Measurements from ENCODE around the gene OR13J1.
"Not testable (repeated sequence)": the region's sequence is repeated elsewhere in the genome, so short reads cannot be mapped to it uniquely, and the experiment has no call there.

Gene OR13J1, protein sequence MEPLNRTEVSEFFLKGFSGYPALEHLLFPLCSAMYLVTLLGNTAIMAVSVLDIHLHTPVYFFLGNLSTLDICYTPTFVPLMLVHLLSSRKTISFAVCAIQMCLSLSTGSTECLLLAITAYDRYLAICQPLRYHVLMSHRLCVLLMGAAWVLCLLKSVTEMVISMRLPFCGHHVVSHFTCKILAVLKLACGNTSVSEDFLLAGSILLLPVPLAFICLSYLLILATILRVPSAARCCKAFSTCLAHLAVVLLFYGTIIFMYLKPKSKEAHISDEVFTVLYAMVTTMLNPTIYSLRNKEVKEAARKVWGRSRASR

DNA sequence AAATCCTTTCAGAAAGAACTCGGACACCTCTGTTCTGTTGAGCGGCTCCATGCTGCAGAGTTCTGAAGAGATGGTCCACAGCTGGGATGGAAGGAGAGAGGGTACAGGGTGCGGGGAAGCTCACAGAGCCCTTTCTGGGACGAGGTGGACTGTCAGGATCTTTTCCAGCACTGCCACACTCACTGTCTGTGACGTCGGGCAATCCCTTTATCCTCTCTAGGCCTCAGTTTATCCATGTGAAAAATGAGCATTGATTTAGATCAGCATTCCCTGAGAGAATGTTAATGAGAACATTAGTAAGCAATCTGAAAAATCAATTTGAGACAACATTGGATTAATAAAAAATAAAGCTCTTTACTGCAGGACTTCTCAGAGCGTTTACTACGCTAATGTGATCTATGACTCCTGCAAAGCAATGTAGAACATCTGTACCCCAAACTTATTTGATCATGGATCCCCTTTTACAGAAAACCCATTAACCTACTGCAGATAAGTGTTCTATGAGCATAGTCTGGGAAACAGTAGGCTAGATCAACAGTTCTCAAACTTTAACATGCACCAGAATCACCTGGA is at the start of gene OR13J1:
Gene OR13J1, minus strand, starts transcription at position 51 of the 573 bp plus-strand sequence. Its CDS starts 0 bp downstream, at position 51.
- DNase-seq (ENCODE audit: low read depth), result no peak

DNA sequence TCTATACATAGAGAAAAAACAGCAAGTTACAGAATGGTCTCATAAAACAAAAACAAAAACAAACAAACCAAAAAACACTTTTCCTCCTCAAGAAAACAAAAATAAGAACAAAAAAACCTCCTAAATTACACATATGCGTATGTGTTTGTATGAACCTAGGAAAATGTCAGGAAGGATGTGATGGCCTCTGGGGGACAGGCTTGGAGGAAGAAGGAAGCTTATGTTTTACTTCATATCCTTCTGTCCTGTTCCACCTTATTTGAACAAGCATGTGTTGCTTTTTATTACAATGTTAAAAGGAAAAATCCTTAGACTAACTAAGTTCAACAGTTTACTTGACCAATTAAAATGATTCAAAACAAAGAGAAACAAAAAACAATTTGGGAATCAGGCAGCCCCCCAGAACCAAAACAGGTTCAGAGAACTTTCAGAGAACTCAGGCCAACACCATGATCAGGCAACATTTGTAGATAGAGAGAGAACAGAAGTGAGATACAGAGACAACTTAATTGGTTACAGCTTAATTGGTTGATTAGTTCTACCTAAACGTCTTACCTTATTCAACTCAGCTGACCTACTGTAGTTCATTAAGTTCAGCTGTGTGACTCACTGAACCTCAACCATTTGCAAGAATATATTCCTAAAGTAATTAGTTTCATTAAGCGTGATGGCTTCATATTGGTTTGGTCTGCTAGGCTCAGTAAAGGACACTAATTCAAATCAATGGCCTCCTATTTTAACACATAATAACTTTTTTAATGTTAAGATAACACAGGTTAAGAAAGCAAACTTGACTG is 49.2 kb upstream of the OR13J1 start:
- DNase-seq (ENCODE audit: low read depth), result no peak

DNA sequence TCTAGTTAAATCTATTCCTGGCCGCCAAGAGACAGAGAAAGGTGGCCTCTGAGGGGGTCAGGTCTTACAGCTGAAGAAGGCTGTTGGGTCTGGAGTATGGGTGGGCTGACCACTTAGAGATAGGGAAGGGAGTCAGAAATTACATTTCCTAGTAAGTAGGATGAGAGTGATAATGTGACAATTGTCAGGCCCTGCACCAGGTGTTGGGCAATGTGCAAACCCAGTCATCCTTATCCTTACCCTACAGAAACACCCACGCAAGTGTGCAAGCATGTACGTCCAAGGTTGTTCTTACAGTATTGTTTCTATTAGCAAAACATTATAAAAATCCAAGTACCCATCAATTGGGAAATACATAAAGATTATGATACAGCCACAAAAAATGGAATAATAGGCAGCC is 48.6 kb upstream of the OR13J1 start:
- no peak for DNase-seq (ENCODE audit: low read depth)

DNA sequence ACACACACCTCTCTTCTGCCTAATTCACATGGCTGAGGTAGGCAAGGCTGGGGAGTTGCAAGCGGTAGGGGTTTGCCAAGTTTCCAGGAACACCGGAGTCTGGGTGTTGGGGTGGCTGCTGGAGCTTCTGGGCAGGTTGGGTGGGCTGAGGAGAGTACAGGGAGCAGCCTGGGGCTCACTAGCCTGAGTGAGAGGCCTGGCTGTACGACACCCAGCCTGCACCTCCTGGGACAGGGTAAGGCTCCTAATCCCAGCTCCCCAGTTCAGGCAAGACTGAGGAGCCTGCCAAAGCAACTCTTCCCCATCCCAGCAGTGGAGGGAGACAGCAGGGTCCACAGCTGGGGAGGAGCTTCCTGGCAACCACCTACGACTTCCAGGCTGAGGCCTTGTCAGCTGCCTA is 47.1 kb upstream of the OR13J1 start:
- DNase-seq (ENCODE audit: low read depth), result no peak

DNA sequence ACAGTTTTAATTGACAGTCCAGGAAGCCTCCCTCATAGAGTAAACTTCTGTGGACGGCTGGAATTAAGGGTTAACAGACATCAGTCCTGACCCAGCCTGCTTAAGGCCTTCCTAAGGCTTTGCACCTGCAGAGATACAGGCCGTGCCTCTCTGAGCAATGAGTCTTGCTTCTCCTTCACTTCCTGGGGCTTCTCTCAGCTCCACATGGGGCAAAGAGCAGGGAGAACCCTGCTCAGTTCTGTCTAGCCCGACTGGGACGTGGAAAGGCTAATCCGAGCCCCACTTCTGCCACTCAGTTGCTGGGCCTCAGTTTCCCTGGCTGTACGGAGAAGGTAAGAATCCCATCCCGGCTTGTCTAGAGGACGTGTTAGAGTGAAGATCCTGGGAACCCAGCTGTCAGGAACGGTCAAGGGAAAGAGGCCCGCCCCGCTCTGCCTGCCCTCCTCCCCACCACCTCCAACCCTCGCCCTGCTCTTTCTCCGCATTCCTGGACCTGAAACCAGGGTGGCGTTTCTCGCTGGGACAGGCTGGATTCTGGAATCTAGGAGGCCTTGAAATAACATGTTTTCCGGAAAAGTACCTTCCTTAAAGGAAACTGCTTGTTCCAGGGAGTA is 45.6 kb upstream of the OR13J1 start:
- no peak for DNase-seq (ENCODE audit: low read depth)

DNA sequence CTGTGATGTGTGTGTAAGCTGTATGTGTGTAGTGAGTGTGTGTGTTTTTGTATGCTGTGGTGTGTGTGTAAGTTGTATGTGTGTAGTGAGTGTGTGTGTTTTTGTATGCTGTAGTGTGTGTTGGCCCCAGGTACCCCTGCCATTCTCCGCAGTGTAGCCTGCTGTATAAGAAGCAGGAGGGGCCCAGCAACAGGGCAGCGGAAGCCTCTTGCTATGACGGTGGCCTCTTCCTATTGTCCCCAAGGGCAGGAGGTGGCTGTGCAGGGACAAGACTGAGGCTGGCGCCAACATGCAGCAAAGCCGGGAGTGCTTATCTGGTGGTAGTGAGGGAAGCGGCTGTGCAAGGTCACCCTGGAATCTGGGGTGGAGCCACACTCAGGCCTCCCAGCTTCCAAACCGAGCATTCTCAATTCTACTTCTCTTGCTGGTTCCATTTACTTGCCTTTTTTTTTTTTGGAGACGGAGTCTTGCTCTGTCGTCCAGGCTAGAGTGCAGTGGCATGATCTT is 44.2 kb upstream of the OR13J1 start:
- no peak for DNase-seq (ENCODE audit: low read depth)

DNA sequence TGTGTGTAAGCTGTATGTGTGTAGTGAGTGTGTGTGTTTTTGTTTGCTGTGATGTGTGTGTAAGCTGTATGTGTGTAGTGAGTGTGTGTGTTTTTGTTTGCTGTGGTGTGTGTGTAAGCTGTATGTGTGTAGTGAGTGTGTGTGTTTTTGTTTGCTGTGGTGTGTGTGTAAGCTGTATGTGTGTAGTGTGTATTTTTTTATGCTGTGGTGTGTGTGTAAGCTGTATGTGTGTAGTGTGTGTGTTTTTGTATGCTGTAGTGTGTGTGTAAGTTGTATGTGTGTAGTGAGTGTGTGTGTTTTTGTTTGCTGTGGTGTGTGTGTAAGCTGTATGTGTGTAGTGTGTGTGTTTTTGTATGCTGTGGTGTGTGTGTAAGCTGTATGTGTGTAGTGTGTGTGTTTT is 43.2 kb upstream of the OR13J1 start:
- not testable (repeated sequence) for DNase-seq (ENCODE audit: low read depth)

DNA sequence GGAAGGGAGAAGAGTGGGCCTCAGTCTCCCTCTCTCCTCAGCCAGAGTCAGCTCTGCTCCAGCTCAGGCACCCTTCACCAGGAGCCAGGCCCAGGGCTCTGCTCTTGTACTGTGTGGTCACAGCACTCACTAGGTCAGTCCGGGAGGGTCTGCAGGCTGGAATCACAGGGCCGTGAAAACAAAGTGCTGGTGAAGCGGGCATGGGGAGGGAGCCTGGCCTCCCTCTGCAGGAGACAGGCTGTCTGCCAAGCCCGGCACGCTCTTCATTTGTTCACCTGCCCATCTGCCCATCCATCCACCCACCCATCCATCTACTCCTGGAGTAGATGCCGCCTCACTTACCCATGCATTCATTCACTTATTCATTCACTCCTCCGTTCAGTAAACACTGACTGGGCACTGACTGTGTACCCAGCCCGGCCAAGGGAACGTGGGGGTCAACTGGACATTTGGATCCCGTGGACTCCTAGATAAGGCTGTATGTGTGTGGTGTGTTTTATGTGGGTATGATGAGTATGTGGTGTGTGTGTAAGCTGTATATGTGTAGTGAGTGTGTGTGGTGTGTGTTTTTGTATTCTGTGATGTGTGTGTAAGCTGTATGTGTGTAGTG is 42.7 kb upstream of the OR13J1 start:
- DNase-seq (ENCODE audit: low read depth), result no peak

DNA sequence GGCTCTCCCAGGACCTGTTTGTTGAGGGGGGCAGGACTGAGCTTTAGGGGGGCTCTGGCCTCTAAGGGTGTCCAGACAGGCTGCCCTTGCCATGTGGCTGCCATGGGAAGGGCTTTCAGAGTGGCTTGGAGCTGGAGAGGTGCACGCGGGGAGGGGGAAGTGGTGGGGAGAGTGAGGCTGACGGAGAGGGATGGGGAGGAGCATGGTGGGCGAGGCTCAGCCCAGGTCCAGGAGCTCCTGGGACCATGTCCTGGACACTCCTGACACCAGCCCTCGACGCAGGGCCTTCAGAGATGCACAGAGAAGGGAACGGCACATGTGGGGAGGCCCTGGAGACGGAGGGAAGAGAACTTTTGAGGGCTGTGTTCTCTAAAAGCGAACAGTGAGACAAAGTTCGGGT is 41.5 kb upstream of the OR13J1 start:
- no peak for DNase-seq (ENCODE audit: low read depth)

DNA sequence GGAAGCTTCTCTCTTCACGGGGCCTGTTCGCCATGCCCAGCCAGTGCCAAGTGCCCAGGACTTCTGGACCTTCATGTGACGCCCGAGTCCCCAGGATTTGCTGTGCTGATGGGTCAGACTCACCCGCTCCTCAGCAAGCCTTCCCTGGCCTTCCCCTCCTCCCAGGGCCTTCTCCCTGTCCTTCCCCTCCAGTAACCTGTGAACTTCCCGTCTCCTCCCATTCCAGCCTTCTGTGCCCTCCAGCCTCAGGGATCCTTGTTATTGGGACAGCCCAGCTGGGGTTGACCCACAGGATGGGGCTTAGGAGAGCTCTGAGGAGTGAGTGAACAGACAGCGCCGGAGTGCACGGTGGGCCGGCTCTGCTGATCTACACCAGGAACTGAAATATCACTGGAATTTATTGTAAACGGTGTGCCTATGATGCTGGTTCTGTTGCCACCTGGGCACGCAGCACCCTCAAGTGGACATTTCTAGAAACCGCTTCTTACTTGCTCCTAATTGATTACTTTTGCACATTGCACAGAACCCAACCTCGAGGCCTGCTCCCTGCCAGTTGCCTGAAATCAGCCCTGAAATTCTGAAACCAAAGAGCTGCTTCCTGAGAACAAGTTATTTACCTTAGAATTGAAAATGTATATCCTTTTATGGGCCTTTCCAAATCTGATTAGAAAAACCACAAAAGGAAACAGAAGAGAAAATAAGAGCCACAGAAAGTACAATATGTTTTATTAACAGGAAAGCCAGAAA is 40.6 kb upstream of the OR13J1 start:
- peak; percentile 10 for DNase-seq (ENCODE audit: low read depth)

DNA sequence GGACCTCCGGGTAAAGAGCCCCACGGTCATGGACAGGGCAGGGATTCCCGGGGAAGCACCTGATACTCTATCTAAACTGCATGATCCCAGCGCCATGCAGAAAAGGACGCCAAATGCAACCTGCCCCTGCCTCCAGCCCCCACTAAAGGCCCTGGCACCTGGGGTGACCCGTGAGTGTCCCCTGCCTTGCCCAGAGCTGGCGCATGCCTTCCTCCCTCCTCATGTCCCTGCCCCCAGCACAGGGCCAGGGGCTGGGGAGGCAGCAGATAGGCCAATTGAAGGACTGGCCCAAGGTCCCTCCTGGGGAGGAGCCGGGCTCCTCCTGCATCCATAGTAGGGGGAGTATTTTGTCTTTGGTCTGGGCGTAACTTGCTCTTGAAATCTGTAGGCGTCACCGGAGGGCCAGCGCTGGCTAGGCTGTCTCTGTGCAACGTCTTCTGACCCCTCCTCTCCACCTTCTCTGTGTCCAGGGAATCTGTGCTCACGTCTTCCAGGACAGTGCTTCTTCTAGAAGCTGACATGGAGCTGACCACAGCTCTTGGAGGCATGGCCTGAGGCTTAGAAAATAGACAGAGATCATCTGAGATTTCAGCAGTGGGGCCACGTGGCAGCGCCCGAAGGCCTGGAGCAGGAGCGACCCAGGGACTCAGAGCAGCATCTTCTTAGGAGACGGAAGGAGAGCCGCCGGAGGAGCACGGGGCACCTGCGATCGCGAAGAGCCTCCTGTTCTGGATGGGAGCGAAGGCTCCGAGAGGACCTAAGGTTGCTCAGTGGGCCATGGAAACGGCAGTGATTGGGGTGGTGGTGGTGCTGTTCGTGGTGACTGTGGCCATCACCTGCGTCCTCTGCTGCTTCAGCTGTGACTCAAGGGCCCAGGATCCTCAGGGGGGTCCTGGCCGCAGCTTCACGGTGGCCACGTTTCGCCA is 39.7 kb upstream of the OR13J1 start:
- no peak for DNase-seq (ENCODE audit: low read depth)

DNA sequence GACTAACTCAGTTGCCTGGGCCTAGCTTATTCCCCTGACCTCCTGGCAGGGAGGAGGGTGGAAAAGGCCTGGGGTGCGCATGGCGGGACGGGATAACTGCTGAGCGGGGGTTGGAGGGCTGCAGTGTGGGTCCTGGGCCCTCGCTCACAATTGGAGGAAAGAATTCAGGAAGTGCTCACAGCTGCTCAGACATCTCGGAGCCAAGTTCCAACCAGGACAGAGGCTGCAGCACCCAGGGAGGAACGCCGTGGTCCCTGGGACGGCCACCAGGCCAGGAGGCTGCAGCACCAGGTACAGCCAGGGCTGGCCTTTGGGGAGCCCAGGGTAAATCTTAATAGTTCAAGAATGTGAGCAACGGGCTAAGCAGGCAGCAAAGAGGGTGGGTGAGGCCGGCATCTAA is 39.1 kb upstream of the OR13J1 start, which contains the start of gene SPAAR:
Gene SPAAR, plus strand, starts transcription at position 217 of the 400 bp plus-strand sequence. CDS start 974 bp downstream, outside the sequence.
- no peak for DNase-seq (ENCODE audit: low read depth)

DNA sequence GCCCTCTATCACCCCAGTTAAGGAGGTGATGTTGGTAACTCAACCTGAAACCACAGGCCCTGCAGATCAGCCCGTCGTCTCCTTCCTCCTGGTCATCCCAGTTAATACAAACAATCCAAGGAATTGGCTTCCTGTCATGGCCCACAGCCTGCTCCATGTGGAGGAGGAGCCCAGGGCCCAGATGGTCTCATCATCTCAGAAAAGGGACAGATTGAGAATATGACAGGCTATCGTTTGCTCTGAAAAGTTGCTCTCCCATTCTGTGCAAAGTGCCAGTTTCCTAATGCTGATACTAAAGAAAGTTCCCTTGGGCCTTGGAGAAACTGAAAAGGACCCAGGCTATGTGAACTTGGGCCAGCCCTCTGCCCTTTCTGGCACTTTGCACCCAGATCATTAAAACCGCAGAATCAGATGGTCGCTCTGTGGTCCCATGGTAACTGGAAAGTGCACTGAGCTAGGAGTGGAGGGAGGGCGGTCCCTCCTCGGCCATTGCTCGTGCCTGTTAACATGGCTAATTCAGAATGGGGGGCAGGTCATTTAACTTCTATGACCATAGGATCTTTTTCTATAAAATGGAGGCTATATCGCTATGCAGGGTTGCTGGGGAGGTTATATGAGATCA is 38.4 kb upstream of the OR13J1 start:
- no peak for DNase-seq (ENCODE audit: low read depth)

DNA sequence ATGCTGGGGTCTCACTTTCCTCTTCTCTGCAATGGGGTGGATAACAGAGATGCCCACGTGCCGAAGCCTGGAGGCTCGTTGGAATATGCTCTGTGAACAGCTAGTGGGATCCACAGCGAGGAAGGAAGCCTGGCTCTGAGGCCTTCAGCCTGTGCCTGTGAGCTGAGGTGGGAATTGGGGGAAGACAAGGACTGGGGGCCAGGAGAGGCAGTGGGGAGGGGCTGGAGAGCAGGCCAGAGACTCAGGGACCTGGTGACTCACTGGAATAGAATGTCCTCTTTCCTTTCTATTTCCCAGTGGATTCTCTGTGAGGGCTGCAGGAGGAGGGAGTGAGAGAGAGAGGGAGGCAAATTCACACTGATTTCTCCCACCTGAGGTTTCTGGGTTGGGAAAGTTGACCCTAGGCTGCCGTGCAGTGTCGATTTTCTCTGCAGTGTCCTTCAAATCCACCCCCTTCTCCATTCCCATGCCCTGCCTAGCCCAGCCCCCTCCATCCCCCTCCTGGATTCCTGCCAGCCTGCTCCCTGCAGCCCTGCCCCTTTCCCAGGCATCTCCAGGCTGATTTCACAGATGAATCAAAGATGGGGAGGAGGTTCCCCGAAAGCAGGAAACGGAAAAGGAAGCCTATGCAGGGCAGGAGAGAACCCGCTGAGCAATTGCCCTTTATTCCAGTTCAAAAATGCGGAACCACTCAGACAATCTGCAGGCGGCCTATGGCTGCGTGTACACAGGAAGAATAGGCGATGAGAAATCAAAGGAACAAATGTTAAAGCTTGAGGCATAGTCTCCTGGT is 37.7 kb upstream of the OR13J1 start:
- DNase-seq (ENCODE audit: low read depth), result no peak

DNA sequence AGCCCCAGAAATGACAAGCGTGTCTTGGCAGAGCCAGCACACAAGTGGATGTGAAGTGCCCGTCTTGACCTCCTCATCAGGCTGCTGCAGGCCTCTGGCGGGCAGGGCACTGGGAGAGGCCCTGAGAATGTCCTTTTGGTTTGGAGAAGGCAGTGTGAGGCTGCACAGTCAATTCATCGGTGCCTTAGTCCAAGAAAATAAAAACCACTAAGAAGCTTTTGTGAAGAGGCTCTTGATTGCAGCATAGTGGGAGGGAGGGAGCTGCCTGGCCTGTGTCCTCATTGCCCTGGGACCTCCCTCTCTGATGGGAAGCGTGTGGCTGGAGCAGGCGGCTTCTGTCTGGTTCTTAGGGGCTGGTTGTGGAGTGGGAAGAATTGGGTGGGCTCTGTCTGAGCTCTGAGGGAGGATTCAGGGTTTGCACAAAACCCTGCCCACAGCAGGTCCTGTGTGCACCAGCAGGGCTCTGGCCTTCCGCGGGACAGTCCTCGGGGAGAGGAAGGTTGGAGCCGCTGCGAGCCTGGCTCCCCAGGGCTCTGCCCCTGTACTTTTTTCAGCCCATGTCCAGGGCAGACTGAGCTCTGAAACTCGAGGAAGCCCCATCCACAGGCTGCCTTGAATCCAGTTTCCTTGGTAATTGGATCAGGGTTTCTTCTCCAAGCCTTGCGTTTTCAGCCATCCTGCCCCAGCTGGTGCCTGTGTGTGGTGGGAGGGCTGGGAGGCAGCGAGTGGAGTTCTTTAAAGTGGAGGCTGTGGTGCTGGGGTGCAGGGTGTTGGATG is 36.9 kb upstream of the OR13J1 start:
- no peak for DNase-seq (ENCODE audit: low read depth)

DNA sequence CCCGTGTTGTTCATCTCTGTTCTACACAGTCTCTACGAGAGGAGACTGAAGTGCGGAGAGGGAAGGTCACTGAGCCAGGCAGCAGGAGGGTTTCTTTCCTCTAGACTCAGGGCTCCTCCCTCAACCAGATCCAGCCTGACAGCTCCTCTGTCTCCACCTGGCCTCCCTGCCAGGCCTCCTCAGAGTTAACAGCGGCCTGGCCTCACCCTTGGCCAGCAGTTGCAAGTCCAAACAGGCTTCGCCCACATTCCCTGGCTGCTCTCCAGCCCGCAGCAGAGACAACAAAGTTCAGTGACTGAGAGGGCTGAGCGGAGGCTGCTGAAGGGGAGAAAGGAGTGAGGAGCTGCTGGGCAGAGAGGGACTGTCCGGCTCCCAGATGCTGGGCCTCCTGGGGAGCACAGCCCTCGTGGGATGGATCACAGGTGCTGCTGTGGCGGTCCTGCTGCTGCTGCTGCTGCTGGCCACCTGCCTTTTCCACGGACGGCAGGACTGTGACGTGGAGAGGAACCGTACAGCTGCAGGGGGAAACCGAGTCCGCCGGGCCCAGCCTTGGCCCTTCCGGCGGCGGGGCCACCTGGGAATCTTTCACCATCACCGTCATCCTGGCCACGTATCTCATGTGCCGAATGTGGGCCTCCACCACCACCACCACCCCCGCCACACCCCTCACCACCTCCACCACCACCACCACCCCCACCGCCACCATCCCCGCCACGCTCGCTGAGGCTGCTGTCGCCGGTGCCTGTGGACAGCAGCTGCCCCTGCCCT is 35.9 kb upstream of the OR13J1 start, which contains the start of gene HRCT1:
Gene HRCT1, plus strand, starts transcription at position 291 of the 768 bp plus-strand sequence. Its CDS starts 86 bp downstream, at position 377.
- DNase-seq (ENCODE audit: low read depth), result no peak

All from stimulated activated CD8-positive, alpha-beta memory T cell treated with anti-CD3 and anti-CD28 coated beads, Interleukin-12 subunit alpha, Interleukin-12 subunit beta, amount 100 ng/mL, for 1 hour (primary cell).